GM19193 (cell line): ENCODE results near the gene CRB2.

Experiments
- POLR2A ChIP-seq: IDR thresholded peaks from 4 replicates; pipeline ENCODE4 v1.6.1; 2011; ENCODE audit not compliant: insufficient read depth, insufficient read length; ENCODE audit errors: extremely low read depth

The CRB2 gene

GRCh38 chr9:123349691-123350480, 6.1 kb upstream of the CRB2 start:
- TF ChIP-seq POLR2A = no peak

GRCh38 chr9:123350590-123351310, 5.2 kb upstream of the CRB2 start:
- no peak for TF ChIP-seq POLR2A

DNA sequence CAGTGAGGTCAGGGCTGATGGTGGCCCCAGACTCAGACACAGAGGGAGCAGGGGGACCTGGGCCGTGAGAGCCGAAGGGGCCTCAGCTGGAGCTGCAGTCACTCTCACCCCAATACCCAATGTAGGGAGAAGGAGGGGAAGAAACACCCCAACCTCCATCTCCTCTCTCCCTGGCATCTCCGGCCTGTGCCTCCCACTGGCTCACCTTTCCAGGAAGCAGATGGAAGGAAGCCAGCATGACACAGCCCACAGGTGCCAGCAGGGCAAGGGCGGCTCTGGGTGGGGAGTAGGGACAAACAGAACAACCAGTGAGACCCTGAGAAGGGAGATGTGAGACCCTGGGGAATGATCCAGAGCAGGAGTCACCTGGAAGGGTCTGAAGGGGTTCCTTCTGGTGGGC, 3.0 kb upstream of the CRB2 start:
- TF ChIP-seq POLR2A = no peak

GRCh38 chr9:123353984-123354591, 1.9 kb upstream of the CRB2 start:
- TF ChIP-seq POLR2A = no peak

DNA sequence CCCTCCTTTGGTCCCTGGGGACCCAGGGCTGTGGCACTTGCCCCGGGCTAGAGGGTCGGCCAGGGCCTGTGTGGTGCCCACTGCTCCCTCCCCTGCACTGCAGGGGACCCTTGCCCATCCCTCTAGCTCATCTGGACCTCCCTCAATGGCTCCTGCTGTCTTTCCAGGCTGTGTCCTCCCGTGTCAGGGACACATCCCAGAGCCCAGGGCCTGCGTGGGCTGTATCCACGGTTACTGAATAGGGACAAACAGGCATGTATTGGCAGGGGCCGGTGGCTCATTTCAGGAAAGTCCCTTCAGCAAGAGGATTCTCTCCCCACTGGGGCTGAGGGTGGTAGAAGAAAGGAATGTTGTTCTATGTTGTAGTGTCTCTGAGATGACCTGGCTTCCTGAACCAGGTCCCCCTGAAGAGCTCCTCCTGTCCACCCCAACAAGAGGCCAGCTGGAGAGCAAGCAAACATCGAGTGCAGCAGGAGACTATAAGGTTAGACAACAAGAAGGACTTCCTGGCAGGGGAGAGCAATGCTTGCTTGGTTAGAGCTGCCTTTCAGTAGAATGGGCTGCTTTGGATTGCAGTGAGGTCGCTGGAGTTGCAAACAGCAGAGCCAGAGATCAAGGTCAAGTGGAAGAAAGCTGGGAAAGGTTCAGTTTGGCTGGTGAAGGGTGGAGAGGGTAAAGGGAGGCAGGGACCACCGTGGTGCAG, 1.0 kb upstream of the CRB2 start:
- no peak for TF ChIP-seq POLR2A

GRCh38 chr9:123356851-123357742, 1.1 kb downstream of the CRB2 start:
- no peak for TF ChIP-seq POLR2A

GRCh38 chr9:123357743-123358059, 1.7 kb downstream of the CRB2 start:
- TF ChIP-seq POLR2A = no peak

- no peak for TF ChIP-seq POLR2A
Observed at GRCh38 chr9:123358181-123358905, 2.3 kb downstream of the CRB2 start.

GRCh38 chr9:123359106-123359505, 3.1 kb downstream of the CRB2 start:
- no peak for TF ChIP-seq POLR2A

- TF ChIP-seq POLR2A = no peak
Observed at GRCh38 chr9:123359546-123359945, 3.5 kb downstream of the CRB2 start.

- TF ChIP-seq POLR2A = no peak
Observed at GRCh38 chr9:123360161-123361085, 4.4 kb downstream of the CRB2 start.

GRCh38 chr9:123361086-123361730, 5.2 kb downstream of the CRB2 start:
- TF ChIP-seq POLR2A = no peak
